IPS-18c (cell line): ENCODE measurements around the gene KLC1.

ENCODE experiments used
- H3K4me3 ChIP-seq: 2 replicates; pipeline ENCODE4 v1.7.0; 2013; ENCODE audit warnings: low read depth, mild to moderate bottlenecking, low read length, moderate library complexity; ENCODE audit not compliant: insufficient read depth
- H3K9me3 ChIP-seq: one replicate; pipeline ENCODE4 v1.6.1; 2013; ENCODE audit warnings: mild to moderate bottlenecking, low read length, moderate library complexity; ENCODE audit not compliant: control insufficient read depth, insufficient read depth

KLC1 gene

GRCh38 chr14:103741876-103742275 is 112.9 kb downstream of the KLC1 start:
- H3K9me3 ChIP-seq, result peaks cover 2% of the 10 kb centered on the region
- no peak overlapping the region for H3K4me3 ChIP-seq

GRCh38 chr14:103742499-103743255 is 113.7 kb downstream of the KLC1 start:
- Histone ChIP-seq H3K4me3 (no peak overlapping the region), H3K9me3 (no peaks in the 10 kb centered on the region)

- H3K9me3 ChIP-seq, result no peaks in the 10 kb centered on the region
- H3K4me3 ChIP-seq, result no peak overlapping the region
Observed at GRCh38 chr14:103743691-103744090, 114.7 kb downstream of the KLC1 start.

- Histone ChIP-seq H3K4me3 (no peak overlapping the region), H3K9me3 (no peaks in the 10 kb centered on the region)
Observed at GRCh38 chr14:103744621-103745395, 115.8 kb downstream of the KLC1 start.

GRCh38 chr14:103745424-103745823 is 116.4 kb downstream of the KLC1 start:
- no peaks in the 10 kb centered on the region for H3K9me3 ChIP-seq
- no peak overlapping the region for H3K4me3 ChIP-seq

GRCh38 chr14:103746701-103747100 is 117.7 kb downstream of the KLC1 start:
- H3K4me3 ChIP-seq, result no peak overlapping the region
- H3K9me3 ChIP-seq, result no peaks in the 10 kb centered on the region

- Histone ChIP-seq H3K9me3 (no peaks in the 10 kb centered on the region), H3K4me3 (no peak overlapping the region)
Observed at GRCh38 chr14:103748534-103748857, 119.5 kb downstream of the KLC1 start.

GRCh38 chr14:103749452-103749851 is 120.4 kb downstream of the KLC1 start:
- Histone ChIP-seq H3K9me3 (no peaks in the 10 kb centered on the region), H3K4me3 (no peak overlapping the region)

- H3K9me3 ChIP-seq, result no peaks in the 10 kb centered on the region
- H3K4me3 ChIP-seq, result no peak overlapping the region
Observed at GRCh38 chr14:103749860-103750259, 120.8 kb downstream of the KLC1 start.
